ENCODE results near the gene CPED1.
A peak's percentile ranks its signal among the peaks of the same experiment; 100 is the strongest.

Gene CPED1

GRCh38 chr7:121081327-121081936 lies 92.9 kb downstream of the CPED1 start:
- Histone ChIP-seq H3K9me3 (ENCODE audit: control insufficient read depth, insufficient read depth, low read depth, low read length) (no peaks in the 10 kb centered on the region), H3K36me3 (ENCODE audit: control insufficient read depth in 2 of 2, insufficient read depth in 1 of 2, low read length in 2 of 2) (no peaks in the 10 kb centered on the region), H3K4me1 (ENCODE audit: control insufficient read depth, insufficient read depth, low read length) (no peaks in the 10 kb centered on the region), H3K27ac (ENCODE audit: extremely low read depth, low read depth, low read length) (no peak overlapping the region), H3K4me3 (ENCODE audit: low read depth, low read length) (no peak overlapping the region)
- CTCF ChIA-PET: interaction anchor here (0.7 to 8.0 kb wide), 26 partner anchors 9 to 1584 kb away, joined by 3 to 152 read pairs (median 4); partner anchors contain the start of gene CPED1
- TF ChIP-seq ZBTB44 (tag by site-specific recombination; IDR thresholded peaks at IDR 0.05) (no peak; the same call in 1 of the 2 replicates), KLF16 (tag by site-specific recombination; IDR thresholded peaks at IDR 0.05) (no peak), ZFP69B (tag by site-specific recombination; IDR thresholded peaks at IDR 0.05) (no peak), ZNF660 (tag by site-specific recombination; IDR thresholded peaks at IDR 0.05) (0 out of 2 replicates have a peak, but pooled peaks have one; percentile 23), ZNF510 (tag by site-specific recombination; IDR thresholded peaks at IDR 0.05; ENCODE audit: insufficient replicate concordance) (no peak), ZNF292 (tag by site-specific recombination; IDR thresholded peaks at IDR 0.05; ENCODE audit: borderline replicate concordance, low read depth) (no peak), ZNF529 (tag by site-specific recombination; IDR thresholded peaks at IDR 0.05; ENCODE audit: insufficient replicate concordance) (no peak), PRDM4 (tag by site-specific recombination; IDR thresholded peaks at IDR 0.05) (no peak), ZNF777 (tag by site-specific recombination; IDR thresholded peaks at IDR 0.05; ENCODE audit: borderline replicate concordance) (no peak), ZNF24 (tag by site-specific recombination; IDR thresholded peaks at IDR 0.05) (0 out of 2 replicates have a peak, but pooled peaks have one; percentile 47), AEBP2 (tag by site-specific recombination; IDR thresholded peaks at IDR 0.05; ENCODE audit: borderline replicate concordance) (no peak), ZNF629 (tag by site-specific recombination; IDR thresholded peaks at IDR 0.05) (no peak), ATF2 (tag by site-specific recombination; IDR thresholded peaks at IDR 0.05; ENCODE audit: low read depth) (no peak), WT1 (tag by site-specific recombination; IDR thresholded peaks at IDR 0.05) (no peak), ZSCAN30 (tag by site-specific recombination; IDR thresholded peaks at IDR 0.05) (no peak), ZNF2 (tag by site-specific recombination; IDR thresholded peaks at IDR 0.05) (peak; percentile 27; the same call in 1 of the 2 replicates), ZNF654 (tag by site-specific recombination; IDR thresholded peaks at IDR 0.05; ENCODE audit: low read depth) (peak; percentile 96), ZSCAN18 (tag by site-specific recombination; IDR thresholded peaks at IDR 0.05) (no peak), ZNF488 (tag by site-specific recombination; IDR thresholded peaks at IDR 0.05) (no peak), ZNF76 (tag by site-specific recombination; IDR thresholded peaks at IDR 0.05; ENCODE audit: borderline replicate concordance, low read depth) (no peak), CTCF (tag by site-specific recombination; IDR thresholded peaks at IDR 0.05) (0 out of 2 replicates have a peak, but pooled peaks have one; percentile 60), ZNF266 (tag by site-specific recombination; IDR thresholded peaks at IDR 0.05; ENCODE audit: low read depth) (no peak), PRDM1 (tag by site-specific recombination; IDR thresholded peaks at IDR 0.05) (peak; percentile 67; the same call in 1 of the 2 replicates)
- POLR2A ChIA-PET: no interaction called here
